IPS-20b (cell line): ENCODE results near the gene SLC25A36.
"Not testable (repeated sequence)": the region's sequence is repeated elsewhere in the genome, so short reads cannot be mapped to it uniquely, and the experiment has no call there.

Experiments used
- H3K27ac ChIP-seq: one replicate; pipeline ENCODE4 v1.5.1; 2013; ENCODE audit warnings: low read length
- H3K27me3 ChIP-seq: 2 replicates; pipeline ENCODE4 v1.6.1; 2013; ENCODE audit warnings: mild to moderate bottlenecking, low read length, inconsistent platforms; ENCODE audit not compliant: insufficient read depth
- H3K36me3 ChIP-seq: 2 replicates; pipeline ENCODE4 v1.6.1; 2013; ENCODE audit warnings: low read depth, mild to moderate bottlenecking, inconsistent platforms, low read length, moderate library complexity; ENCODE audit not compliant: insufficient read depth
- H3K4me1 ChIP-seq: 2 replicates; pipeline ENCODE4 v1.6.1; 2013; ENCODE audit warnings: mild to moderate bottlenecking, control low read depth, inconsistent platforms, low read length, moderate library complexity; ENCODE audit not compliant: insufficient read depth
- H3K4me3 ChIP-seq: 2 replicates; pipeline ENCODE4 v1.5.1; 2013; ENCODE audit warnings: mild to moderate bottlenecking, low read length, inconsistent platforms
- H3K9ac ChIP-seq: 2 replicates; pipeline ENCODE4 v1.6.1; 2013; ENCODE audit warnings: low read depth, mild to moderate bottlenecking, inconsistent platforms, low read length, moderate library complexity
- H3K9me3 ChIP-seq: 2 replicates; pipeline ENCODE4 v1.6.1; 2013; ENCODE audit warnings: mild to moderate bottlenecking, low read depth, low read length, inconsistent platforms; ENCODE audit not compliant: insufficient read depth

Gene SLC25A36

GRCh38 chr3:140933109-140933508, 8.5 kb upstream of the SLC25A36 start:
- Histone ChIP-seq H3K36me3 (no peaks in the 10 kb centered on the region), H3K4me3 (no peak overlapping the region), H3K4me1 (no peaks in the 10 kb centered on the region), H3K27me3 (no peaks in the 10 kb centered on the region), H3K27ac (no peak overlapping the region), H3K9me3 (no peaks in the 10 kb centered on the region), H3K9ac (no peak overlapping the region)

- no peak overlapping the region for H3K27ac ChIP-seq
- H3K9ac ChIP-seq = no peak overlapping the region
- no peaks in the 10 kb centered on the region for H3K4me1 ChIP-seq
- no peak overlapping the region for H3K4me3 ChIP-seq
- H3K9me3 ChIP-seq = no peaks in the 10 kb centered on the region
- H3K27me3 ChIP-seq = no peaks in the 10 kb centered on the region
- no peaks in the 10 kb centered on the region for H3K36me3 ChIP-seq
Measured at GRCh38 chr3:140933552-140933951, 8.1 kb upstream of the SLC25A36 start.

- not testable (repeated sequence) for H3K27ac ChIP-seq, H3K9me3 ChIP-seq, H3K27me3 ChIP-seq, H3K9ac ChIP-seq, H3K4me3 ChIP-seq, H3K36me3 ChIP-seq
- H3K4me1 ChIP-seq = peaks cover 13% of the 10 kb centered on the region
Measured at GRCh38 chr3:140939305-140939704, 2.3 kb upstream of the SLC25A36 start.

GRCh38 chr3:140941090-140941433, 574 bp upstream of the SLC25A36 start:
- Histone ChIP-seq H3K27ac (no peak overlapping the region), H3K36me3 (no peaks in the 10 kb centered on the region), H3K4me3 (peak overlapping the region; percentile 68), H3K4me1 (peaks cover 16% of the 10 kb centered on the region), H3K9ac (peak overlapping the region; percentile 81; the same call in 1 of the 2 replicates), H3K9me3 (no peaks in the 10 kb centered on the region), H3K27me3 (no peaks in the 10 kb centered on the region)

DNA sequence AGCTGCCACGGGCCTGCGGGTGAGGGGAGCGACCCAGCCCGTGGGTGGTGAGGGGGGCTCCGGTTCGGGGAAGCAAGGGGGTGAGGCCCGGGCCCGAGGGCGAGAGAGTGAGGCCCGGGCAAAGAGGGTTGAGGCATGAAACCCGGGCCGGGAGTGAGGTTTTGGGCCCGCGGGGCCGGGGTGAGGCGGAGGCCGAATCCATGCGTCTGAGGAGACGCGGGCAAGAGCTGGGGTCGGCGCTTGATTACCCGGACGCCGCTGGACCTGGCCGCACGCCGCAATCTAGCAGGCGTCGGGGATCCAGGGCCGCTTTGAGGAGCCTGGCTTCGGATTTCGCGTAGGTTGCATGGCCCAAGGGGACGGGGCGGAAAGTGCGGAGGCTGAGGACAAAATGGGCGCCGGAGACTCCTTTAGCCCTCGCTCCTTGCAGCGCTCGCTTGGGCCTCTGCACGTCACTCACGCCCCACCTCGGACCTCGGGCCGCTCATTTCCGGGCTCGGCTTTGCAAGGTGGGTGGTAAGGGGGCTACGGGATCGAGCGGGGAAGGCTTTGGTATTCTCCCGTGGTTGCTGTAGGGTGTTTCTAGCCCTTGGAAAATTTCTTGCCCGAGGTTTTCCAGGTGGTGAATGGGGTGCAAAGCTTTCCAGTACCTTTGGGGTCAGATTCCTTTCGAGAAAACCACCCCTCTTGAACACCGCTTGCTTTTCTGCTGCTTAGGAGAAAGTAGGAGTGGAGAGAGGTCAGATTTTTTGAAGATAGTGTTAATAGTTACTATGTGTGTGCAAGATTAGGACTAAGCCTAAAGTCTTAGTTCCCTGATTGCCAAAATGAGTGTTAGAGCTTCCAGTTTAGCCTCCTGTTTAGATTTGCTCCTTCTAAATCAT, 827 bp downstream of the SLC25A36 start:
- no peaks in the 10 kb centered on the region for H3K27me3 ChIP-seq
- peaks cover 16% of the 10 kb centered on the region for H3K4me1 ChIP-seq
- peak overlapping the region; percentile 90 for H3K27ac ChIP-seq
- H3K9me3 ChIP-seq = no peaks in the 10 kb centered on the region
- no peaks in the 10 kb centered on the region for H3K36me3 ChIP-seq
- H3K9ac ChIP-seq = peak overlapping the region; percentile 92
- peak overlapping the region; percentile 98 for H3K4me3 ChIP-seq

GRCh38 chr3:140943781-140944552, 2.3 kb downstream of the SLC25A36 start:
- Histone ChIP-seq H3K27ac (no peak overlapping the region), H3K4me3 (peak overlapping the region; percentile 98), H3K9ac (peak overlapping the region; percentile 92; the same call in 1 of the 2 replicates), H3K4me1 (peaks cover 16% of the 10 kb centered on the region), H3K36me3 (peaks cover 4% of the 10 kb centered on the region), H3K27me3 (no peaks in the 10 kb centered on the region), H3K9me3 (no peaks in the 10 kb centered on the region)

DNA sequence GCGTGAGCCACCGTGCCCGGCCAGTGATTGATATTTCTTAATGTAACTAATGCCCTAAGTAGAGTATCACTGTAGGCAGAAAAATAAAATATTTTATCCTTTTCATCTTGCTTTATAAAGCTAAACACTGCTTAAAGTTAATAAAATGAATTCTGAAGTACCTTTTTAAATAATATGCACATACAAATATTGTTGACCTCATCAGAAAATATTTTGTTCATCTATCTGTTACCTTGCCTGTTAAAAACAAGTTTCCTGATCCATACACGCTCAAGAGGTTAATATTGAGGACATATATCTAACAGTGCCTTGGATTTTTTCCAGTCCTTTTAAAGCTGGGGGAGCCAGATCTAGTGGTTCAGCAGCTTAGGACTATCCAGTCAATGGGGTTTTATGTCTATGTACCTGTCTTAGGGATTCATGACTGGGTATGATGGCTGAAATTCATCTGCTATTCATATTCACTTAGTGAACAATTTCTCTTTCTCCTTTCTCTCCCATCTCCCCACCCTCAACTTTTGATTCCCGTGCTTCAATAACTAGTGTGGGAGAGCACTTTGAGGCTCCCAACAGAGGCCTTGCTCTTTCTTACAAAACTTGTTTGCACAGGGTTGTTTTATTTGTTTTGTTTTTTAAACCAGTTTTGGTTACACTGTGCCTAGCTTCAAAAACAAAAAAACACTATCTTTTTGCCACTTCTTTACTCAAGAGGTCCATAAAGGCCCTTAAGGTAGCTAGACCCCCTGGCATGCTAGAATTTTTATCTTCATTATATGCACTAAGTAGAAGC, 7.0 kb downstream of the SLC25A36 start:
- Histone ChIP-seq H3K9ac (no peak overlapping the region), H3K4me1 (peaks cover 19% of the 10 kb centered on the region), H3K9me3 (no peaks in the 10 kb centered on the region), H3K36me3 (peaks cover 12% of the 10 kb centered on the region), H3K27me3 (no peaks in the 10 kb centered on the region), H3K27ac (no peak overlapping the region), H3K4me3 (no peak overlapping the region)

GRCh38 chr3:140950144-140950543, 8.5 kb downstream of the SLC25A36 start:
- Histone ChIP-seq H3K4me3 (no peak overlapping the region), H3K9ac (no peak overlapping the region), H3K27ac (no peak overlapping the region), H3K9me3 (no peaks in the 10 kb centered on the region), H3K4me1 (peaks cover 15% of the 10 kb centered on the region; the same call in 1 of the 2 replicates), H3K27me3 (no peaks in the 10 kb centered on the region), H3K36me3 (peaks cover 12% of the 10 kb centered on the region)

- no peaks in the 10 kb centered on the region for H3K27me3 ChIP-seq
- H3K4me3 ChIP-seq = no peak overlapping the region
- peaks cover 15% of the 10 kb centered on the region; the same call in 1 of the 2 replicates for H3K4me1 ChIP-seq
- H3K36me3 ChIP-seq = peaks cover 12% of the 10 kb centered on the region
- H3K9ac ChIP-seq = no peak overlapping the region
- H3K27ac ChIP-seq = no peak overlapping the region
- H3K9me3 ChIP-seq = no peaks in the 10 kb centered on the region
Measured at GRCh38 chr3:140950863-140951262, 9.2 kb downstream of the SLC25A36 start.

DNA sequence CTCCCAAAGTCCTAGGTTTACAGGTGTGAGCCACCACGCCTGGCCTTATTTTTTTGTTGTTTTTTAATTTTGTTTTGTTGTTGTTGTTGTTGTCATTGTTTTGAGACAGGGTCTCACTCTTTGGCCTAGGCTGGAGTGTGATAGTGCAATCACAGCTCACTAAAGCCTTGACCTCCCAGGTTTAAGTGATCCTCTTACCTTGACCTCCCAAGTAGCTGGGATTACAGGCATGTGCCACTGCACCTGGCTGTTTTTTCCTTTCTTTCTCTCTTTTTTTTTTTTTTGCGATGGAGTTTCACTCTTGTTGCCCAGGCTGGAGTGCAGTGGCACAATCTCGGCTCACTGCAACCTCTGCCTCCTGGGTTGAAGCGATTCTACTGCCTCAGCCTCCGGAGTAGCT, 10.1 kb downstream of the SLC25A36 start:
- Histone ChIP-seq H3K36me3 (peaks cover 16% of the 10 kb centered on the region), H3K4me1 (peaks cover 15% of the 10 kb centered on the region; the same call in 1 of the 2 replicates)
- not testable (repeated sequence) for H3K4me3 ChIP-seq, H3K9me3 ChIP-seq, H3K27ac ChIP-seq, H3K27me3 ChIP-seq, H3K9ac ChIP-seq
